ENCODE measurements around the gene CYP1A2.
"Not testable (repeated sequence)": the region's sequence is repeated elsewhere in the genome, so short reads cannot be mapped to it uniquely, and the experiment has no call there.

CYP1A2 gene

GRCh38 chr15:74777769-74778598 is 29.3 kb downstream of the CYP1A2 start:
- no peak for DNase-seq

- DNase-seq: no peak
These were observed 29.9 kb downstream of the CYP1A2 start for GRCh38 chr15:74778599-74778970.

DNA sequence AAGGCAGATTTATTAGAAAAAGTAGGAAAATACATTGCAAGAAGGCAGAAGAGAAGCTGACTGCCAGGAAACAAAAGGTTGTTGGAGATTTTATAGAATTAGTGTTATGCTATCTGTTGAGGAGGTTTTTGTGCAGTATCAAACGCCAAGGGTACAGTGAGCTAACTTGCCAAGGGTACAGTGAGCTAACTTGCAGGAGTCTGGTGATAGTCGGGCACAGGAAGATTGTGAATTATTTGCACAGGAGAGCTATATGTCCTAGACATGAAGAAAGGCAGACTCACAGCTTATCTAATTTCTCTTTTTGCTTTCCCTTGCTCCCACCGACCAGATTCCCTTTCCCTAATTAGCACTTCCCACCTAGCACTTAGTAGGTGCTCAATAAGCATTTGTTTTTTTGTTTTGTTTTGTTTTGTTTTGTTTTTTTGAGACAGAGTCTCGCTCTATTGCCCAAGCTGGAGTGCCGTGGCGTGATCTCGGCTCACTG is 30.6 kb downstream of the CYP1A2 start:
- no peak for DNase-seq

- DNase-seq: peak; percentile 65
These were observed 32.1 kb downstream of the CYP1A2 start for GRCh38 chr15:74780523-74781430.

DNA sequence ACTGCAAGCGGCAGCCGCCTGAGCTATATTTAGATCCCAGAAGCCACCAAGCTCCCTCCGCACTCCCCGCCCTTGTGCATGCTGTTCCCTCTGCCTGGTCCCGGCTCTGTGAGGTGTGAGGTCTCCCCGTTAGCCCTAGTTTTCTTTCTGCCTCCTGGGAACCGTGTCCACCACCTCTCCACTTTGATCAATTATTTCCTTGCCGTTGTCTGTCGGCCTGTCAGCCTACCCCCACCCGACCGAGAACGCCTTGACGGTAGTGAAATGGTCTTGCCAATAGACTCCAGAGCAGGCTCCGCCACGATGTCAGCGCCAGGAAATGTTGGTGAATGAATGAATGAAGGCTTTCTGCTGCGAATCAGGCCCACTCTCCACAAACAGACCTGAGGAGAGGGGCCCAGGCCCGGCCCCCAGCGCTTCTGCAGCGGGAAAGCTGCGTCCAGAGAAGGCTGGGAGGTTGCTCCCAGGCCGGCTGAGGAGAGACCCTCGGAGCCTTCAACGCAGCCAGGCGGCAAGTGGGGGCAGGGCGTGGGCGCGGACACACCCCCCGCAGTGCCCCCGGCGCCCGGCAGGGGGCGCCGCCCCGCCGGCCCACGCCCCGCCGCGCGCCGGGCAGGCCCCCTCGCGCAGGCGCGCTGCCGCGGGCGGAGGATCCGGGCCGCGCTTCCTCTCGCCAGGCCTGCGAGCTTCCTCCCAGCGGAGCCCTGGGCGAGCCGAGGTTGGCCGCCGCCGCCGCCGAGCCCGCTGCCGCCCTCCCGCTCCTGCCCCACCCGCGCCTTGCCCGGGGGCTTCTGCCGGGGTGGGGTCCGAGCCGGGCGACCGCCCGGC is 33.0 kb downstream of the CYP1A2 start, which contains the start of gene CSK:
TSS of gene CSK (plus strand) at position 650 of the 828 bp plus-strand sequence. CDS start 16,218 bp downstream, outside the sequence.
- DNase-seq: peak; percentile 70

GRCh38 chr15:74782259-74783071 is 33.8 kb downstream of the CYP1A2 start:
- no peak for DNase-seq

DNA sequence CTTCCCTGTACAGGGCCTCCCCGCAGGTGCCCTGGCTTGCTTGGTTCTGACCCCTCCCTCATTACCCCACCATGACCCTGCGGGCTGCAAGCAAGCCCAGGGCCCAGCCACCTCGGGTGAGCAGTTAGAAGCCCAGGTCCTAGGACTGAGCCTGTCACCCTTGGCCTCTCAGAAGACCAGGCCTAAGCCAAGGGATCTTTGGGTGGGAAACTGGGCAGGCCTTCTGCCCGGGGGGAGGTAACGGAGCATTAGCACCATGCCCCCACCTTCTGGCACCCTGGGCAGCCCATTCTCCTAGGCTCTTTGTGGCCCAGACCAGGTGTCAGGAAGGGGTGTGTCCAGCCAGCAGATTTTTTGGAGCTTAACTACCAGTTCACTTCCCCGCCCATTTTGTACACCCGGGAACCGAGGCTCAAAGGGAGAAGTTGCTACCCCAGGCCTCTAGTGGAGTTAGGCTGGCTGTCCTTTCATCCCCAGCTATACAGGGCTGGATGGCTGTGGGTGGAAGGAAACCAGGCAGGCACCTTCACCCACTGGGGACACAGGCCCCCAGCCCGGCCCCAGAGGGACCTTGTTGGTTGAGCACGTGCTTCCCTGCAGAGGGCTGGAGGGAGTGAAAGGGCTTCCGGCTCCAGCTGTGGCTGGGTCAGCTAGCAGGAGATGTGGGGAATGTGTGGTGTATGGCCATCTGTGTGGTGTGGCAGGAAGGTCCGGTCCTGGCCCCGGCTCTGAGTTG is 34.6 kb downstream of the CYP1A2 start:
- no peak for DNase-seq

GRCh38 chr15:74783808-74784175 is 35.1 kb downstream of the CYP1A2 start:
- no peak for DNase-seq

DNA sequence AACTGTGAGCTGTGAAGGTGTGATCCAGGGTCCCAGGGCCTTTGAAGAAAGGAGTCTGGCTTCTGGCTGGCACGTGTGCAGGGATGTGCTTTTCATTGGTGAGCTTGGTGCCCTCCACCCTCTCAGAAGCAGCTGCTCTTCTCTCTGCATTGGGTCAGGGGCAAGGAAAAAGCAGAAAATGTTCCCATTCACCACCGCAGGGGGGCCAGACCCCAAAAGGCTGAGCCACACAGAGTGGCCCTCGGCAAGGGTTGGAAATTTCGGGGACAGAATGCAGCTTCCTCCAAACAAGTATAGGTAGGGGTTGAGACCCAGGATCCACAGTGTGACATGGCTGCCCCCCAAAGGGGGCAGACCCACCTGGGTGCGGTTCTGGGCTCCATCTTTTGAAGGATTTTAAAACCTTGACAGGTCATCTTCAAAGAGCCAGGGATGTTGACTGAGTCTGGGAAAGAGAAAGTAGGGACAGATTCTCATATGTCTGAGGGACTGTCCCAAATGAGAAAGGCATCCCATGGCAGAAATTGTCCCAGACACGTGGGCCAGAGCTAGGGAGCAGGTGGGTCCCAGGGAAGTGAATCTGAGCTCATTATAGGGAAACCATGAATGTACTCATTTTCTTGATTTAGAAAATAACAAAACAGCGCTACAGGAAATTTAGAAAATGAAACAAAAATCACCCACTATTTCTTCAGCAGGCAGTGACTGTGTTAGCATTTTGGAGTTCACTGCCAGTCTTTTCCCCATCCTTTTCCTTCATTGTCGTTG is 36.0 kb downstream of the CYP1A2 start:
- DNase-seq: no peak

- no peak for DNase-seq
These were observed 36.8 kb downstream of the CYP1A2 start for GRCh38 chr15:74785194-74786032.

DNA sequence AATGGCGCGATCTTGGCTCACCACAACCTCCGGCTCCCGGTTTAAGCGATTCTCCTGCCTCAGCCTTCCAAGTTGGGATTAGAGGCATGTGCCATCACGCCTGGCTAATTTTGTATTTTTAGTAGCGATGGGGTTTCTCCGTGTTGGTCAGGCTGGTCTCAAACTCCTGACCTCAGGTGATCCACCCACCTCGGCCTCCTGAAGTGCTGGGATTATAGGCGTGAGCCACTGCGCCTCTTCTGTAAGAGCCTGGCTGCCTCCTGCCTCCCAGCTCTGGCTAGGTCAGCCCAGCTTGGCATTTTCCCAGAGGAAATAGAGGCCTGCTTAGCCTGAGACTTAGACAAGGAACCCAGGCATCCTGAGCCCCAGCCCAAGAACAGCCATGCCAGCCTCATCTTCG is 37.4 kb downstream of the CYP1A2 start:
- not testable (repeated sequence) for DNase-seq

GRCh38 chr15:74786551-74787165 is 38.0 kb downstream of the CYP1A2 start:
- no peak for DNase-seq

GRCh38 chr15:74787251-74788041 is 38.8 kb downstream of the CYP1A2 start:
- DNase-seq: peak; percentile 68

- no peak for DNase-seq
These were observed 39.5 kb downstream of the CYP1A2 start for GRCh38 chr15:74788042-74788682.

- DNase-seq: no peak
These were observed 40.1 kb downstream of the CYP1A2 start for GRCh38 chr15:74788683-74789151.

DNA sequence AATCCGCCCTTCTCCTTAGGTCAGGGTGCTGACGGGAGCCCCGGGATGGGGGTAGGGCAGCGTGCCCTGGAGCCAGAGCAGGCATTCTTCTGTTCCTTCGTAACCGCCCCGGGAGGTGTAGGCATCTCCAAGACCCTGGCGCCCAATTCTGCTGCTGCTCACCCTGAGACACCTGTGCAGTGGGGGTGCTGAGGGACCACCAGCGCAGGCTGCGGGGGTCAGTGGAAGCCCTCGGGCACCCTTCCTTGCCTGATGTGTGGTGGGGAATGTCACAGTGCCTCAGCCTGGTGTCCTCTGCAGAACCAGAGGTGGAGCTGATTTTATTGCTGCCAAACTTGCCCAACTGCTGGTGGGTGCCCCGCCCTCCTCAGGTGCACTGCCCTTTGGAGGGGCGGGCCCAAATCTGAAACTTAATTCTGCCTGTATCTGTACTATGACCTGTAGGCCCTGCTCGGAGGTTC is 40.6 kb downstream of the CYP1A2 start:
- DNase-seq: no peak

DNA sequence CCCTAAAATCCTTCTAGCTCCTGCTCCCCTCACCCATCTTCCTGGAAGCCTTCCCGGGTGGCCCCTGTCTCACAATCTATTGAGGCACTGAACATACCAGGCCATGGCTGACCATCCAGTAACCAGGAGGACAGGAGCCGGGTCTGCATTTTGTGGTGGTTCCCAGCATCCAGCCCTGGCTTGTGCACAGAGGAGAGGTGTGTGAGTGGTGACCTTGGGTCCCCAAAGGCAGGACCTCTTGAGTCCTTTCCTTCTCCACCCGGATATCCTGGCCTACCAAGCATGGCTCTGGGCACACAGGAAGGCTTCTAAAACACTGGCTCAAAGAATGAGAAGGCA is 41.1 kb downstream of the CYP1A2 start:
- DNase-seq: no peak
